ENCODE data around the gene DCDC2C. TPM values are rescaled to one million over a fixed set of nuclear protein-coding genes. Genes with fewer than 3 reads are reported as not detected.

DCDC2C gene, protein sequence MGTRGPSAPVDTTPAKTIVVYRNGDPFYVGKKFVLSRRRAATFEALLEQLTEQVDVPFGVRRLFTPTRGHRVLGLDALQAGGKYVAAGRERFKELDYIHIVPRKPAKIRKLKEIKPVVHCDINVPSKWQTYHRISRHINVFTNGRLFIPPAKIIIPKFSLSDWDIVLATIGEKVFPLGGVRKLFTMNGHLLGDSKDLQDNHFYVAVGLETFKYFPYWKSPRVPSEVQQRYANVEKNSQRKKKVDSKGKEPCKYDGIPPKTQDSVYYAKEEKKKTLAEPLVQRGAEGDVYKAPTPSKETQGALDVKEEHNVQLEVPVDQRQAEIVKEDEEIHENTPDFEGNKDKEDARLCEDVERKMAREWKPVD
- total RNA-seq: not detected in 2 replicates

DNA sequence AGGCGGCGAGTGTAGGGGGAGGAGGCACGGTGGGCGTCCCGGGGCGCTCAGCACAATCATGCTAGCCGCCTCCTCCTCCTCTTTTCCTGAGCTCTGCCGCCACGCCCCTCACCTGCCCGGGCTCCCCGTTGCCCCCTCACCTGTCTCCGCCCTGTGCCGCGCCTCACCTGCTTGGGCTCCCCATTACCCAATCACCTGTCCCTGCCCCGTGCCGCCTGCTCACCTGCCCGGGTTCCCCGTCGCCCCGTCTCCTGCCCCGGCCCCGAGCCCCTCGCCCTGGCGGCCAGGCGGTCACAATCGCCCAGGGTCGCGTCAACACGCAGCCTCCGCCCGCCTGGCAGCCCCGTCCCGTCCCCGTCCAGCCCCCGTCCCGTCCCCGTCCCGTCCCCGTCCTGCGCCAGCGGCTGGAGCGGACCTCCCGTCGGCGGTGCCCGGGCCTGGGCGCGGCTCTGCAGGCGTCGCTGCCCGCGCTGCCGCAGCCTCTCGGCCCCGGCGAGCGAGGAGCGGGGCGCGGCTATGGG, at the start of gene DCDC2C:
TSS of gene DCDC2C (plus strand) at position 340 of the 521 bp plus-strand sequence. CDS start at position 517, 177 bp downstream.

DNA sequence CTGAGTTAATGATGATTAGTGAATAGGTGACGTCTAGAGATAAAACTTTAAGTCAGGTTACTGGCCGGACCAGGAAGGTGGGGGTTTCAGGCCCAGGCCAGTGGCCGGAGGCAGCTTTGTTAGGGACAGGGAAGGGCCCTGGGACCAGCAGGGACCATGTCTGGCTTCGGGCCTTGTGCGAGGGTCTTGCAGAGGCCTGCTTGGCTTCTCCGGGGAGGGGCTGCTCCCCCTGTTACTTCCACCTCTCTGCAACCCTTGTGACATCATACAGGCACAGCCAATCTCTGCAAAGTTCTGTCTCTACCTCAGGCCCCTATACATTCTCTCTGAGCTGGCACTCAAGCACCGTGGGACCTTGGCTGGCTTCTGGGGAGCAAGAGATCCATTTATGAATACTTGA, 45.5 kb upstream of the DCDC2C start, which contains the start of gene ALLC:
TSS of gene ALLC (plus strand) at position 320 of the 400 bp plus-strand sequence. CDS start 12,958 bp downstream, outside the sequence.

Other genes starting within 250 kb of the DCDC2C start
- 63.4 and 81.9 TPM in 2 replicates for gene ADI1, start 184.0 kb upstream of the DCDC2C start, total RNA-seq
- gene RNASEH1, start 145.2 kb upstream of the DCDC2C start, total RNA-seq: 30.3 and 34.0 TPM in 2 replicates
- 3,034 and 3,602 TPM in 2 replicates for gene RPS7, start 128.3 kb upstream of the DCDC2C start, total RNA-seq
- 0.89 TPM in 1 of 2 replicates, not detected in the other for gene COLEC11, start 108.5 kb upstream of the DCDC2C start, total RNA-seq
- not detected in 2 replicates for gene ALLC, start 45.4 kb upstream of the DCDC2C start, total RNA-seq

Measured in myometrial cell (primary cell).